WI38 (cell line): Measurements from ENCODE around the gene FAM78A.

ENCODE experiments used
- H3K4me3 ChIP-seq: 2 replicates; pipeline ENCODE4 v1.5.1; 2011; ENCODE audit warnings: low read depth, mild to moderate bottlenecking, control low read depth, low read length
- TF ChIP-seq, protein P1 (sequence below): IDR thresholded peaks from 2 replicates; pipeline ENCODE4 v1.5.1; 2012; ENCODE audit warnings: low read depth, mild to moderate bottlenecking, control low read depth, low read length

Gene FAM78A

DNA sequence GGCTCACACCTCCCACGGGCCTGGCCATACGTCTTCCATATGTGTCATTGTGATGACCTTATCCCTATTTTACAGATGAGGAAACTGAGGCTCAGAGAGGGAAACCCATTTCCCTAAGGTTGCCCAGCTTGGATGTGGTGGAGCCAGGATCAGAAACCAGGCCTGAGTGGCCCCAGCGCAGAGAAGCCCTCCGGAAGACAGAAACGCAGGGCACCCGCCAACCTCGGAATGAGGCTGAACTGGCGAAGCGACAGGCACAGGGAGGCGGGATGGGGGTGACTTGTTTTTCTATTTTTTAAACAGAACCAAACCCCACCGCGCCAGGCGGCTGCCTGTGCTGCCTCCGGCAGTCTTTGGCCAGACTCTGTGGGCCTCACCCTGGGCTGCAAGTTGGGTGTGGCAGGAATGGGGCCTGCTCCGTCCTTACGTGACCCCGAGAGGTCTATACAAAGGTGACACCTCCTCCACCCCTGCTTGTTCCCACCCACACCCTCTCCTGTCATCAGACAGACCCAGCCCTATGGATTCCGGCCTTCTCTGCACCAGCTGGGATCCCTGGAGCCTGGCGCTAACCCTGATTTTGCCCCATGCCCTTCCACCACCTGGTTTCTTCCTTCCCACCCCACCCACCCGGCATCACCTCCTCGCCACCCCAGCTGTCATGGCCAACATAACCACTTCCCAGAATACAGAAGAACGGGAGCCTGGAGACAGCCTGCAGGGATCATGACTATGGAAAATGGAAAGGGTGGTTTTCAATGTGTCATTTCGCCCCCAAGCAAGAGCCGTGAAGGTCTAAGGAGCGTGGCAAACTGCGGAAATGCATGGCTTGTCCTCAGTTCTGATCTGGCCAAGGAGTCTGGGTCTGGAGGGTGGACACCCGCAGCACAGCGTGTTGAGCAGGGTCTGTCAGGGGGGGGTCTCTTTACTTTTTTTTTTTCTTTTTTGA, 36.8 kb upstream of the FAM78A start:
- H3K4me3 ChIP-seq: no peak overlapping the region
- TF ChIP-seq, protein P1, sequence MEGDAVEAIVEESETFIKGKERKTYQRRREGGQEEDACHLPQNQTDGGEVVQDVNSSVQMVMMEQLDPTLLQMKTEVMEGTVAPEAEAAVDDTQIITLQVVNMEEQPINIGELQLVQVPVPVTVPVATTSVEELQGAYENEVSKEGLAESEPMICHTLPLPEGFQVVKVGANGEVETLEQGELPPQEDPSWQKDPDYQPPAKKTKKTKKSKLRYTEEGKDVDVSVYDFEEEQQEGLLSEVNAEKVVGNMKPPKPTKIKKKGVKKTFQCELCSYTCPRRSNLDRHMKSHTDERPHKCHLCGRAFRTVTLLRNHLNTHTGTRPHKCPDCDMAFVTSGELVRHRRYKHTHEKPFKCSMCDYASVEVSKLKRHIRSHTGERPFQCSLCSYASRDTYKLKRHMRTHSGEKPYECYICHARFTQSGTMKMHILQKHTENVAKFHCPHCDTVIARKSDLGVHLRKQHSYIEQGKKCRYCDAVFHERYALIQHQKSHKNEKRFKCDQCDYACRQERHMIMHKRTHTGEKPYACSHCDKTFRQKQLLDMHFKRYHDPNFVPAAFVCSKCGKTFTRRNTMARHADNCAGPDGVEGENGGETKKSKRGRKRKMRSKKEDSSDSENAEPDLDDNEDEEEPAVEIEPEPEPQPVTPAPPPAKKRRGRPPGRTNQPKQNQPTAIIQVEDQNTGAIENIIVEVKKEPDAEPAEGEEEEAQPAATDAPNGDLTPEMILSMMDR: no peak

DNA sequence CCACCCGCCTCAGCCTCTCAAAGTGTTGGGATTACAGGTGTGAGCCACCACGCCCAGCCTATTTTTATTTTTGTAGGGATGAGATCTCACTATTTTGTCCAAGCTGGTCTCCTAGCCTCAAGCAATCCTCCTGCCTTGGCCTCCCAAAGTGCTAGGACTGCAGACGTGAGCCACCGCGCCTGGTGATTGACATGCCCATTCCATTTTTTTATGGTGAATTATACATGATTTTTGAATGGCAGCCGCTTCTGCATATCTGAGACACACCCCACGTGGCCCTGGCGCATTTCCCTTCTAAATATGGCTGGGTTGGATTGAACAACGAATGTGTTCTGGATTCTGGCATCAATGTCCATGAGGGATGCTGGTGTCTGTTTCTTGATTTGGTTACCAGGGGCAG, 35.9 kb upstream of the FAM78A start:
- TF ChIP-seq, protein P1: no peak
- H3K4me3 ChIP-seq: no peak overlapping the region

DNA sequence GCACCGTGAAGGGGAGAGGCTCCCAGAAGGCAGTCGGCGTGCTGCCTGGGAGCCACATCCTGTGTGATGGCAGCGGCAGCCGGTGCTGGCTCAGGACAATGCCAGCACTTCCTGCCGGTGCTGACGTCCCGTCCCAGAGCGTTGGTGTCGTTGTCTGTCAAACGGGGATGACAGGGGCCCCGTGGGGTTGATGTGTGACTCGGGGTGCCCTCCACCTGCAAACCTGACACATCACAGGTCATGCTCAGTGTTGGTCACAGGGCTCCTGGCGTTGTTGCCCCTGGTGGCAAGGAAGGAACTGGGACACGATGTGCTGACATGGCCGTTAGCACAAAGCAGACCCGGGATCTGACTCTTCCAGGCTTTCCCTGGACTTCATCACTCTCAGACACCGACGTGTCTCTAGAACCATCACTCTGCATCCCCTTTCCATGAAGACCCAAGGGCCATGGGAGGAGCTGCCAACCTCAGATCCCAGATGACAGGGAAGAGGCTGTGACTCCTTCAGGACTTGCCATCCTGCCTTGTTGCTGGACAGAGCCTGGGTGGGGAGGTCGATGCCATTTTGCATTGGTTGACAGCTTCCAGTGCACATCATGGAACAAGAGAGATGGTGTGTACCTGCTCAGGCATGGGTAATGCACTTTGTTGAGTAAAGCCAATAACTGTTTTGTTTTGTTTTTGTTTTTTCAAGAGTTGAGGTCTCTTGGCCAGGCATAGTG, 34.7 kb upstream of the FAM78A start:
- TF ChIP-seq, protein P1: no peak
- H3K4me3 ChIP-seq: no peak overlapping the region

GRCh38 chr9:131309530-131310276, 33.4 kb upstream of the FAM78A start:
- H3K4me3 ChIP-seq: no peak overlapping the region
- TF ChIP-seq, protein P1: no peak

DNA sequence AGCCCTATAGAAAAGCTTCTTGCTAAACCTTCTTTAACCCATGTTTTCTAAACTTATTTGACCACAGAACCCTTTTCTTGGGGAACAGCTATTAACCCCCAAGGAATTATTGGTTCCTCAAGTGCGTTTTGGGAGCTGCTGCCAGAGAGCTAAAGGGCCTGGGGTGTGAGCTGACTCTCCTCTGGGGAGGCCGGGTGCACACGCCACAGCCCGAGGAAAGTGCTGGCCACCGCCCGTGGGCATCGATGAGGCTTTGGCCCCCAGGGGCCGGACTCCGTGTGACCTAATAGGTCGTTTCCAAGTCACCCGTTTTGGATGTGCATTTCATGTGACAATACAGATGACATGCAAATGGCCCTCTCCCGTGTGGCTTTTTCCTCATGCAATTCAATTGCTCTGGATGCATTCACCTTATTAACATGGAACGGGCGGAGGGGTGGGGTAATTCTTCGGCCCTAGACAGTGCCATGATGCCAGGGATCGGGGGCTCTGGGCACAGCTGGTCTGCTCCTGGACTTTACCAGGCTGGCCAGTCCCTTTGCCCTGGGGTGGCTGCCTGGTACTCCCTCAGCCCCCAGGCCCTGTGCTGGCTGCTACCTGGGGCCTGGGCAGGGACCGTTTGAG, 32.7 kb upstream of the FAM78A start:
- H3K4me3 ChIP-seq: no peak overlapping the region
- TF ChIP-seq, protein P1: no peak

- TF ChIP-seq, protein P1: no peak
- no peak overlapping the region for H3K4me3 ChIP-seq
Measured at GRCh38 chr9:131308452-131308851, 32.1 kb upstream of the FAM78A start.
